ENCODE data around the gene ASCC3. TPM values are rescaled to one million over a fixed set of nuclear protein-coding genes. Genes with fewer than 3 reads are reported as not detected.

The ASCC3 gene
- total and polyA plus RNA-seq, 2 of the 4 experiments (the other 2 are of a cell fraction): 25.8 to 104 TPM

GRCh38 chr6:100627911-100628758 lies 253.0 kb downstream of the ASCC3 start:
- no peak overlapping the region for H2BK15ac ChIP-seq (ENCODE audit: low read depth, low read length)
- ChIA-PET CTCF (interaction anchor here (0.6 to 1.4 kb wide), 2 partner anchors 35 to 267 kb away, joined by 4 to 6 read pairs; no protein-coding TSS in a partner anchor), POLR2A (ENCODE audit: unreplicated experiment) (no interaction called here)
- H2AK5ac ChIP-seq (ENCODE audit: low read depth, low read length): no peak overlapping the region
- peaks cover 8% of the 10 kb centered on the region for H3K36me3 ChIP-seq (ENCODE audit: control insufficient read depth, insufficient read depth, low read length)
- no peak overlapping the region for H2AFZ ChIP-seq (replicated peaks; ENCODE audit: low read length, poor library complexity)
- in situ Hi-C loops (cut with MboI; ENCODE audit: low sequenced_read_pairs): no loop called here
- no peak overlapping the region for H3K56ac ChIP-seq (ENCODE audit: extremely low read depth, insufficient read depth, low read length)
- H3K4me2 ChIP-seq (ENCODE audit: low read depth, low read length): no peak overlapping the region
- H4K91ac ChIP-seq (ENCODE audit: insufficient read depth, low read depth, low read length): no peak overlapping the region
- no peak overlapping the region for H3K14ac ChIP-seq (replicated peaks; ENCODE audit: low read depth, low read length)
- no peak overlapping the region for H4K5ac ChIP-seq (ENCODE audit: low read depth, low read length)
- TF ChIP-seq RAD21 (IDR thresholded peaks at IDR 0.05; ENCODE audit: low read length): no peak
- 0 out of 2 replicates have a peak, but pooled peaks have one; percentile 11 for TF ChIP-seq MAFK (IDR thresholded peaks at IDR 0.05; ENCODE audit: low read depth, low read length)
- no peak for TF ChIP-seq FOS (IDR thresholded peaks at IDR 0.05; ENCODE audit: low read depth, low read length)
- dilution Hi-C loops (cut with HindIII; ENCODE audit: low sequenced_read_pairs, unreplicated experiment): loop anchor here (25.0 kb wide), 1 partner anchor 516 kb away; no protein-coding TSS in a partner anchor
- H3K27ac ChIP-seq (ENCODE audit: insufficient read depth, low read length): no peak overlapping the region
- no peak overlapping the region for H3K9ac ChIP-seq (ENCODE audit: low read depth, low read length)
- H3K4ac ChIP-seq (ENCODE audit: low read depth, low read length): no peak overlapping the region
- H2BK5ac ChIP-seq (ENCODE audit: low read depth, low read length, poor library complexity, severe bottlenecking): no peak overlapping the region
- no peak overlapping the region for H3K23ac ChIP-seq (ENCODE audit: low read depth, low read length)
- no peak overlapping the region for H4K8ac ChIP-seq (ENCODE audit: low read depth in 2 of 2, low read length in 2 of 2)
- no peak overlapping the region for H3K18ac ChIP-seq (ENCODE audit: low read depth, low read length)
- WGBS, 2 experiments (ENCODE audit: extremely low coverage in 2 of 2, insufficient read length in 1 of 2): no CpG with 5 or more reads among the region's 3 CpGs
- H3K27me3 ChIP-seq (ENCODE audit: control insufficient read depth, insufficient read depth, low read length): no peaks in the 10 kb centered on the region
- H3K4me1 ChIP-seq (ENCODE audit: control insufficient read depth, insufficient read depth, low read length): no peaks in the 10 kb centered on the region
- H4K20me1 ChIP-seq (ENCODE audit: insufficient read depth, low read length): no peaks in the 10 kb centered on the region
- no peak for DNase-seq
- no peak overlapping the region for H3K4me3 ChIP-seq (ENCODE audit: insufficient read depth, low read depth, low read length)
- H3K9me3 ChIP-seq (ENCODE audit: control insufficient read depth, insufficient read depth, low read length): no peaks in the 10 kb centered on the region
- 0 out of 2 replicates have a peak, but pooled peaks cover 2% of the 10 kb centered on the region for H3K9me1 ChIP-seq (ENCODE audit: insufficient read depth, low read length)
- no peak overlapping the region for H2BK20ac ChIP-seq (ENCODE audit: low read depth, low read length)
- H3K79me1 ChIP-seq (ENCODE audit: low read depth in 1 of 2, low read length in 2 of 2): no peaks in the 10 kb centered on the region; a peak in 1 of 4 replicates
- BruUV-seq (replicated peaks): no TSS peak
- intact Hi-C loops (cut with micrococcal nuclease): no loop called here
- H2AK9ac ChIP-seq (replicated peaks; ENCODE audit: low read depth, low read length, poor library complexity): no peak overlapping the region
- ATAC-seq (ENCODE audit: low read depth): no peak
- no peak overlapping the region for H2BK120ac ChIP-seq (ENCODE audit: low read depth, low read length)
